HepG2 (cell line): Measurements from ENCODE around the gene WDR91. TPM values are rescaled to one million over a fixed set of nuclear protein-coding genes. Genes with fewer than 3 reads are reported as not detected.

Source experiments
- BRCA1 ChIP-seq: sonication (generic); formaldehyde crosslinking; IDR thresholded peaks from 2 replicates; pipeline ENCODE4 v1.4.0; 2020; ENCODE audit warnings: missing genetic modification reagents
- ETS1 ChIP-seq: sonication (generic); formaldehyde crosslinking; IDR thresholded peaks from 2 replicates; pipeline ENCODE4 v1.4.0; 2020; ENCODE audit warnings: missing genetic modification reagents
- FOXM1 ChIP-seq: sonication (generic); formaldehyde crosslinking; IDR thresholded peaks from 2 replicates; pipeline ENCODE4 v1.5.0; 2020; ENCODE audit warnings: missing genetic modification reagents
- GABPB1 ChIP-seq: IDR thresholded peaks from 2 replicates; pipeline ENCODE4 v1.6.1; 2016; ENCODE audit warnings: mild to moderate bottlenecking, missing genetic modification reagents, moderate library complexity, missing compliant biosample characterization
- HDAC6 ChIP-seq: fragments of 200-600 bp; sonication (generic); IDR thresholded peaks from 2 replicates; pipeline ENCODE4 v1.7.0; 2017; ENCODE audit warnings: mild to moderate bottlenecking, antibody characterized with exemption, low read length, low read depth
- HNRNPK ChIP-seq: fragments of 200-400 bp; formaldehyde crosslinking; IDR thresholded peaks from 2 replicates; pipeline ENCODE4 v1.6.1; 2018; ENCODE audit warnings: low read length, low read depth, moderate library complexity, mild to moderate bottlenecking; ENCODE audit not compliant: poor library complexity, severe bottlenecking
- HNRNPUL1 ChIP-seq: fragments of 200-400 bp; formaldehyde crosslinking; IDR thresholded peaks from 2 replicates; pipeline ENCODE4 v1.6.1; 2017; ENCODE audit warnings: low read depth, mild to moderate bottlenecking, low read length, moderate library complexity
- NBN ChIP-seq: fragments of 450-650 bp; conservative IDR thresholded peaks from 2 replicates; pipeline ENCODE4 v1.6.1; 2017
- NFKB2 ChIP-seq: sonication (generic); formaldehyde crosslinking; IDR thresholded peaks from 2 replicates; pipeline ENCODE4 v1.4.0; 2020; ENCODE audit warnings: missing genetic modification reagents, borderline replicate concordance
- PBX3 ChIP-seq: sonication (generic); formaldehyde crosslinking; IDR thresholded peaks from 2 replicates; pipeline ENCODE4 v1.8.1; 2023; ENCODE audit warnings: missing genetic modification reagents, inconsistent platforms, borderline replicate concordance
- PLRG1 ChIP-seq: fragments of 450-650 bp; conservative IDR thresholded peaks from 2 replicates; pipeline ENCODE4 v1.6.1; 2016
- RARG ChIP-seq: sonication (generic); formaldehyde crosslinking; IDR thresholded peaks from 2 replicates; pipeline ENCODE4 v1.4.0; 2020; ENCODE audit warnings: low read depth, mild to moderate bottlenecking, missing genetic modification reagents
- RCOR2 ChIP-seq: IDR thresholded peaks from 2 replicates; pipeline ENCODE4 v1.6.1; 2016; ENCODE audit warnings: missing biosample characterization, missing genetic modification reagents
- REST ChIP-seq, 2 experiments: IDR thresholded peaks; 2 replicates each; pipeline ENCODE4 v1.6.1; 2011 to 2012; ENCODE audit warnings: low read length in 2 of 2, borderline replicate concordance in 1 of 2, low read depth in 1 of 2, mild to moderate bottlenecking in 1 of 2, moderate library complexity in 1 of 2
- XRCC5 ChIP-seq: fragments of 200-400 bp; formaldehyde crosslinking; optimal IDR thresholded peaks from 2 replicates; pipeline ENCODE3; 2017; ENCODE audit warnings: mild to moderate bottlenecking, low read length
- ZNF18 ChIP-seq: sonication (generic); formaldehyde crosslinking; IDR thresholded peaks from 2 replicates; pipeline ENCODE4 v1.8.0; 2022; ENCODE audit warnings: mild to moderate bottlenecking, missing genetic modification reagents; ENCODE audit not compliant: insufficient replicate concordance
- ZNF556 ChIP-seq: sonication (generic); formaldehyde crosslinking; IDR thresholded peaks from 2 replicates; pipeline ENCODE4 v1.4.0; 2020; ENCODE audit warnings: mild to moderate bottlenecking, missing genetic modification reagents, borderline replicate concordance
- ZNF616 ChIP-seq: sonication (generic); formaldehyde crosslinking; IDR thresholded peaks from 2 replicates; pipeline ENCODE4 v1.5.0; 2020; ENCODE audit warnings: low read depth, mild to moderate bottlenecking, missing genetic modification reagents
- ZNF746 ChIP-seq: sonication (generic); formaldehyde crosslinking; IDR thresholded peaks from 2 replicates; pipeline ENCODE4 v1.8.0; 2022; ENCODE audit warnings: mild to moderate bottlenecking, missing genetic modification reagents
- polyA plus RNA-seq, 8 experiments: library from polyadenylated mRNA; depleted of rRNA in 3 of 8; stranded (reverse) in 7 of 8; unstranded in 1 of 8; fragments of >200 nt; fragmentation: Illumina TruSeq in 4 of 8; extraction: Trizol in 4 of 8; gene quantifications; 2 replicates each; pipeline versions ENCODE4 v1.2.1 to v1.2.3, GENCODE V29; 2011 to 2016; ENCODE audit warnings: low read depth in 4 of 8, missing spikeins in 1 of 8, mixed read lengths in 1 of 8; ENCODE audit not compliant: insufficient read depth in 1 of 8
- total RNA-seq, 5 experiments: library from RNA; depleted of rRNA; stranded (reverse); fragments of >200 nt; fragmentation: Illumina TruSeq; extraction: Trizol; gene quantifications; 2 replicates each; pipeline ENCODE4 v1.2.3, GENCODE V29; 2016; ENCODE audit warnings: low read depth in 1 of 5

The WDR91 gene
- total and polyA plus RNA-seq, 2 of the 13 experiments (the other 11 are each of a cell fraction or from before 2014, with no cell fraction given) = 11.6 to 12.1 TPM

- TF ChIP-seq PBX3 (CRISPR knock-in tag) (no peak), NBN (no peak), RCOR2 (peak; percentile 30; the same call in 1 of the 2 replicates), BRCA1 (CRISPR knock-in tag) (no peak), REST (IDR thresholded peaks at IDR 0.05; ENCODE audit: borderline replicate concordance in 1 of 2, low read depth in 1 of 2, low read length in 2 of 2) (peak in 1 of 2 experiments; percentile 69; a peak in 1 of 4 replicates), ZNF18 (CRISPR knock-in tag) (peak; percentile 25), ZNF746 (CRISPR knock-in tag) (no peak), ETS1 (CRISPR knock-in tag) (no peak), HNRNPUL1 (no peak), XRCC5 (no peak), ZNF556 (CRISPR knock-in tag) (0 out of 2 replicates have a peak, but pooled peaks have one; percentile 25), GABPB1 (peak; percentile 34; the same call in 1 of the 2 replicates), ZNF616 (CRISPR knock-in tag) (0 out of 2 replicates have a peak, but pooled peaks have one; percentile 16), PLRG1 (no peak), FOXM1 (CRISPR knock-in tag) (no peak), NFKB2 (CRISPR knock-in tag) (no peak), RARG (CRISPR knock-in tag) (no peak), HDAC6 (no peak), HNRNPK (peak; percentile 17)
These were observed 63.2 kb downstream of the WDR91 start, which contains the start of gene TMEM140 (continued) for GRCh38 chr7:135147899-135148721.
